ENCODE results near the gene MXRA8. TPM values are rescaled to one million over a fixed set of nuclear protein-coding genes. Genes with fewer than 3 reads are reported as not detected.

The MXRA8 gene
- total RNA-seq, 1 donor = 735 TPM

GRCh38 chr1:1330366-1331067, 27.8 kb downstream of the MXRA8 start:
- no peak overlapping the region for H2AFZ ChIP-seq (ENCODE audit: low read length)
- no peaks in the 10 kb centered on the region for H3K9me3 ChIP-seq (ENCODE audit: low read depth, low read length)
- no peak overlapping the region for H3K27ac ChIP-seq (ENCODE audit: low read depth, low read length)
- H3K36me3 ChIP-seq (ENCODE audit: insufficient read depth, low read length) = peaks cover 5% of the 10 kb centered on the region
- no peak overlapping the region for H3K4me2 ChIP-seq (ENCODE audit: insufficient read depth, low read length)
- H3K4me3 ChIP-seq (ENCODE audit: insufficient read depth, low read length) = no peak overlapping the region
- no peak for DNase-seq (ENCODE audit: insufficient read length, low spot score, missing footprints)
- H3K27me3 ChIP-seq (ENCODE audit: insufficient read depth, low read length) = no peaks in the 10 kb centered on the region
- peaks cover 29% of the 10 kb centered on the region for H4K20me1 ChIP-seq (ENCODE audit: insufficient read depth, low read length)
- peaks cover 6% of the 10 kb centered on the region for H3K4me1 ChIP-seq (ENCODE audit: insufficient read depth, low read length)
- no peak for TF ChIP-seq CTCF (IDR thresholded peaks at IDR 0.05; ENCODE audit: extremely low read depth, low read depth, low read length)
- H3K79me2 ChIP-seq (ENCODE audit: insufficient read depth, low read length) = peaks cover 20% of the 10 kb centered on the region

- Histone ChIP-seq H3K4me1 (ENCODE audit: insufficient read depth, low read length) (peaks cover 12% of the 10 kb centered on the region), H3K27me3 (ENCODE audit: insufficient read depth, low read length) (no peaks in the 10 kb centered on the region), H3K36me3 (ENCODE audit: insufficient read depth, low read length) (peaks cover 5% of the 10 kb centered on the region), H3K9me3 (ENCODE audit: low read depth, low read length) (no peaks in the 10 kb centered on the region), H2AFZ (ENCODE audit: low read length) (no peak overlapping the region), H3K79me2 (ENCODE audit: insufficient read depth, low read length) (peaks cover 28% of the 10 kb centered on the region), H4K20me1 (ENCODE audit: insufficient read depth, low read length) (peaks cover 27% of the 10 kb centered on the region), H3K27ac (ENCODE audit: low read depth, low read length) (no peak overlapping the region), H3K4me3 (ENCODE audit: insufficient read depth, low read length) (no peak overlapping the region), H3K4me2 (ENCODE audit: insufficient read depth, low read length) (no peak overlapping the region)
- TF ChIP-seq CTCF (IDR thresholded peaks at IDR 0.05; ENCODE audit: extremely low read depth, low read depth, low read length) = no peak
- no peak for DNase-seq (ENCODE audit: insufficient read length, low spot score, missing footprints)
Observed at GRCh38 chr1:1329304-1330210, 28.8 kb downstream of the MXRA8 start.

GRCh38 chr1:1328254-1328653, 30.1 kb downstream of the MXRA8 start:
- Histone ChIP-seq H3K4me1 (ENCODE audit: insufficient read depth, low read length) (peaks cover 12% of the 10 kb centered on the region), H4K20me1 (ENCODE audit: insufficient read depth, low read length) (peaks cover 26% of the 10 kb centered on the region), H3K4me3 (ENCODE audit: insufficient read depth, low read length) (no peak overlapping the region), H3K36me3 (ENCODE audit: insufficient read depth, low read length) (peaks cover 5% of the 10 kb centered on the region), H3K9me3 (ENCODE audit: low read depth, low read length) (no peaks in the 10 kb centered on the region), H3K27ac (ENCODE audit: low read depth, low read length) (no peak overlapping the region), H3K4me2 (ENCODE audit: insufficient read depth, low read length) (no peak overlapping the region), H3K27me3 (ENCODE audit: insufficient read depth, low read length) (no peaks in the 10 kb centered on the region), H3K79me2 (ENCODE audit: insufficient read depth, low read length) (peaks cover 38% of the 10 kb centered on the region), H2AFZ (ENCODE audit: low read length) (no peak overlapping the region)
- TF ChIP-seq CTCF (IDR thresholded peaks at IDR 0.05; ENCODE audit: extremely low read depth, low read depth, low read length) = no peak
- peak; percentile 73 for DNase-seq (ENCODE audit: insufficient read length, low spot score, missing footprints)

- Histone ChIP-seq H2AFZ (ENCODE audit: low read length) (no peak overlapping the region), H3K4me3 (ENCODE audit: insufficient read depth, low read length) (no peak overlapping the region), H3K27me3 (ENCODE audit: insufficient read depth, low read length) (no peaks in the 10 kb centered on the region), H3K4me1 (ENCODE audit: insufficient read depth, low read length) (peaks cover 12% of the 10 kb centered on the region), H3K4me2 (ENCODE audit: insufficient read depth, low read length) (no peak overlapping the region), H3K27ac (ENCODE audit: low read depth, low read length) (no peak overlapping the region), H4K20me1 (ENCODE audit: insufficient read depth, low read length) (peaks cover 30% of the 10 kb centered on the region), H3K36me3 (ENCODE audit: insufficient read depth, low read length) (peaks cover 5% of the 10 kb centered on the region), H3K79me2 (ENCODE audit: insufficient read depth, low read length) (peaks cover 45% of the 10 kb centered on the region), H3K9me3 (ENCODE audit: low read depth, low read length) (no peaks in the 10 kb centered on the region)
- DNase-seq (ENCODE audit: insufficient read length, low spot score, missing footprints) = no peak
- no peak for TF ChIP-seq CTCF (IDR thresholded peaks at IDR 0.05; ENCODE audit: extremely low read depth, low read depth, low read length)
Observed at GRCh38 chr1:1327291-1327690, 31.1 kb downstream of the MXRA8 start.

Data from osteoblast (primary cell).